PC-3 (cell line): ENCODE results near the gene HIC1. TPM values are rescaled to one million over a fixed set of nuclear protein-coding genes. Genes with fewer than 3 reads are reported as not detected.

ENCODE experiments used
- ATAC-seq: fragments of 200-7000 bp; cut with Tn5 transposase; 2 replicates; pipeline ENCODE4 v1.9.1; 2020; ENCODE audit warnings: mild to moderate bottlenecking, moderate library complexity
- BruUV-seq: library from RNA; stranded (reverse); fragments of 400-500 nt; replicated peaks from 2 replicates; lab custom pipeline; 2021; lab: Mats Ljungman, UMichigan
- CTCF ChIA-PET: fragments of 300-600 bp; sonication (Branson Sonifier 250); formaldehyde crosslinking; loops from one replicate; lab custom pipeline; 2022; ENCODE audit warnings: antibody characterized with exemption; lab: Charles Lee
- POLR2A ChIA-PET: fragments of 300-600 bp; sonication (Branson Sonifier 250); formaldehyde crosslinking; loops from one replicate; lab custom pipeline; 2022; ENCODE audit warnings: antibody characterized with exemption; ENCODE audit not compliant: unreplicated experiment; lab: Charles Lee
- DNase-seq: peaks from one replicate; pipeline ENCODE4 v3.0.0-alpha.2; 2015
- H2AFZ ChIP-seq: fragments of 300-600 bp; sonication (generic); 2 replicates; pipeline ENCODE4 v1.6.0; 2016; ENCODE audit warnings: antibody characterized with exemption, low read length
- H3F3A ChIP-seq: fragments of 300-600 bp; sonication (generic); one replicate; pipeline ENCODE4 v1.6.0; 2017; ENCODE audit warnings: antibody characterized with exemption, low read length, control low read depth, mild to moderate bottlenecking; ENCODE audit not compliant: unreplicated experiment
- H3K27ac ChIP-seq: fragments of 300-600 bp; sonication (generic); 2 replicates; pipeline ENCODE4 v1.5.1; 2016; ENCODE audit warnings: mild to moderate bottlenecking, low read length
- H3K27me3 ChIP-seq: fragments of 300-600 bp; sonication (generic); 2 replicates; pipeline ENCODE4 v1.6.1; 2016; ENCODE audit warnings: low read length, mixed read lengths
- H3K36me3 ChIP-seq: fragments of 300-600 bp; sonication (generic); 2 replicates; pipeline ENCODE4 v1.6.1; 2016; ENCODE audit warnings: low read depth, mixed run types, low read length, mixed read lengths
- H3K4me1 ChIP-seq: fragments of 300-600 bp; sonication (generic); 2 replicates; pipeline ENCODE4 v1.5.1; 2016; ENCODE audit warnings: low read length; ENCODE audit not compliant: insufficient read depth
- H3K4me2 ChIP-seq: fragments of 300-600 bp; sonication (generic); 2 replicates; pipeline ENCODE4 v1.6.0; 2016; ENCODE audit warnings: low read length
- H3K4me3 ChIP-seq: fragments of 300-600 bp; sonication (generic); 2 replicates; pipeline ENCODE4 v1.5.1; 2016; ENCODE audit warnings: mild to moderate bottlenecking, low read length, mixed read lengths
- H3K79me2 ChIP-seq: fragments of 300-600 bp; sonication (generic); 2 replicates; pipeline ENCODE4 v1.6.1; 2017; ENCODE audit warnings: low read length, mixed read lengths
- H3K9ac ChIP-seq: fragments of 300-600 bp; sonication (generic); 2 replicates; pipeline ENCODE4 v1.6.0; 2016; ENCODE audit warnings: mild to moderate bottlenecking, low read length
- H3K9me2 ChIP-seq: fragments of 300-600 bp; sonication (generic); replicated peaks from 2 replicates; pipeline ENCODE4 v1.6.1; 2016; ENCODE audit warnings: mixed run types, low read length, mixed read lengths
- H3K9me3 ChIP-seq: fragments of 300-600 bp; sonication (generic); 2 replicates; pipeline ENCODE4 v1.6.1; 2016; ENCODE audit warnings: low read length, mixed read lengths
- H4K20me1 ChIP-seq: fragments of 300-600 bp; sonication (generic); 2 replicates; pipeline ENCODE4 v1.6.1; 2016; ENCODE audit warnings: low read length, mixed read lengths
- EZH2 ChIP-seq: fragments of 300-600 bp; sonication (generic); IDR thresholded peaks from one replicate; pipeline ENCODE4 v1.6.1; 2017; ENCODE audit warnings: antibody characterized with exemption, mild to moderate bottlenecking, low read length; ENCODE audit not compliant: unreplicated experiment
- EZH2phosphoT487 ChIP-seq: fragments of 300-600 bp; sonication (generic); IDR thresholded peaks from 2 replicates; pipeline ENCODE4 v1.6.1; 2018; ENCODE audit warnings: mild to moderate bottlenecking, antibody characterized with exemption, low read length, borderline replicate concordance
- intact Hi-C: fragments of 100-400 bp; cut with micrococcal nuclease; formaldehyde crosslinking; loops from 2 replicates; pipeline ENCODE4 v1.9.0; 2023
- total RNA-seq: library from RNA; depleted of rRNA; stranded (reverse); fragments of >200 nt; gene quantifications from 2 replicates; pipeline ENCODE4 v1.2.3, GENCODE V29; 2014
- TF ChIP-seq, protein P1 (sequence below): fragments of 300-600 bp; sonication (generic); conservative IDR thresholded peaks from 2 replicates; pipeline ENCODE4 v1.5.1; 2017; ENCODE audit warnings: antibody characterized with exemption, low read depth, mild to moderate bottlenecking, low read length

Gene HIC1
- total RNA-seq, 1 experiment from 2014 or later: 4.4 TPM

DNA sequence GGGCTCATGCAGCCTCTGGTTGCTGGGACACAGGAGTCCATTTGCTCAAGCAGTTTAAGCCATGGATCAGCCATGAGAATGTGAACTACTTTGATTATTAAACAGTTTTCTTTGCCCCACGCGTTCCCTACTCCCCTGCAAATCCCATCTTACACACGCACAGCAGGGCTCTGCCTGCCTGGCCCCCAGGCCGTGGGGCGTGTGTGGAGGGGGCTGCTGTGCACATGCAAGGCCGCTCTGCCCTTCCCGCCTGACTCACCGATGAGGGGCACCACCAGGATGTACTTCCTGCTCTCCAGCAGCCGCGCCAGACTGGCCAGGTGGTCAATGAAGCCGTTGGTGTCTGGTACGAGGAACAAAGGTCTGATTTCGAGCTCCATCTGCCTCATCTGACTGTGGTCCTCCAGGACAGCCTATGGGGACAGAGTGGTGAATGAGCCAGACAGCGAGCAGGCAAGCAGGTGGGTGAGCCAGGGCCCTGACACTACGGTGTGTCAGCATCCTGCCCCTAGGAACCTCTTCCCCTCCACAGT, 13.7 kb downstream of the HIC1 start:
- no peaks in the 10 kb centered on the region for H4K20me1 ChIP-seq
- BruUV-seq: no TSS peak
- peaks cover 29% of the 10 kb centered on the region for H3K4me1 ChIP-seq
- TF ChIP-seq, protein P1, sequence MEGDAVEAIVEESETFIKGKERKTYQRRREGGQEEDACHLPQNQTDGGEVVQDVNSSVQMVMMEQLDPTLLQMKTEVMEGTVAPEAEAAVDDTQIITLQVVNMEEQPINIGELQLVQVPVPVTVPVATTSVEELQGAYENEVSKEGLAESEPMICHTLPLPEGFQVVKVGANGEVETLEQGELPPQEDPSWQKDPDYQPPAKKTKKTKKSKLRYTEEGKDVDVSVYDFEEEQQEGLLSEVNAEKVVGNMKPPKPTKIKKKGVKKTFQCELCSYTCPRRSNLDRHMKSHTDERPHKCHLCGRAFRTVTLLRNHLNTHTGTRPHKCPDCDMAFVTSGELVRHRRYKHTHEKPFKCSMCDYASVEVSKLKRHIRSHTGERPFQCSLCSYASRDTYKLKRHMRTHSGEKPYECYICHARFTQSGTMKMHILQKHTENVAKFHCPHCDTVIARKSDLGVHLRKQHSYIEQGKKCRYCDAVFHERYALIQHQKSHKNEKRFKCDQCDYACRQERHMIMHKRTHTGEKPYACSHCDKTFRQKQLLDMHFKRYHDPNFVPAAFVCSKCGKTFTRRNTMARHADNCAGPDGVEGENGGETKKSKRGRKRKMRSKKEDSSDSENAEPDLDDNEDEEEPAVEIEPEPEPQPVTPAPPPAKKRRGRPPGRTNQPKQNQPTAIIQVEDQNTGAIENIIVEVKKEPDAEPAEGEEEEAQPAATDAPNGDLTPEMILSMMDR: no peak
- TF ChIP-seq EZH2phosphoT487: no peak
- no peak for TF ChIP-seq EZH2
- peak overlapping the region; percentile 39 for H2AFZ ChIP-seq
- ATAC-seq (peak; percentile 91), DNase-seq (peak; percentile 71)
- POLR2A ChIA-PET: interaction anchor here (0.6 to 1.0 kb wide), 2 partner anchors 13 to 18 kb away, joined by 3 read pairs; no protein-coding TSS in a partner anchor
- peak overlapping the region; percentile 7; the same call in 1 of the 2 replicates for H3K4me2 ChIP-seq
- no peaks in the 10 kb centered on the region for H3K79me2 ChIP-seq
- CTCF ChIA-PET: interaction anchor here (1.2 to 1.5 kb wide), 2 partner anchors 9 to 14 kb away, joined by 3 read pairs; partner anchors contain the start of gene HIC1
- H3K4me3 ChIP-seq: no peak overlapping the region
- H3K9me2 ChIP-seq: no peaks in the 10 kb centered on the region
- H3F3A ChIP-seq: no peaks in the 10 kb centered on the region
- H3K9me3 ChIP-seq: no peaks in the 10 kb centered on the region
- H3K36me3 ChIP-seq: no peaks in the 10 kb centered on the region
- peak overlapping the region; percentile 43 for H3K9ac ChIP-seq
- H3K27ac ChIP-seq: peak overlapping the region; percentile 77
- intact Hi-C loops: no loop called here
- no peaks in the 10 kb centered on the region for H3K27me3 ChIP-seq

DNA sequence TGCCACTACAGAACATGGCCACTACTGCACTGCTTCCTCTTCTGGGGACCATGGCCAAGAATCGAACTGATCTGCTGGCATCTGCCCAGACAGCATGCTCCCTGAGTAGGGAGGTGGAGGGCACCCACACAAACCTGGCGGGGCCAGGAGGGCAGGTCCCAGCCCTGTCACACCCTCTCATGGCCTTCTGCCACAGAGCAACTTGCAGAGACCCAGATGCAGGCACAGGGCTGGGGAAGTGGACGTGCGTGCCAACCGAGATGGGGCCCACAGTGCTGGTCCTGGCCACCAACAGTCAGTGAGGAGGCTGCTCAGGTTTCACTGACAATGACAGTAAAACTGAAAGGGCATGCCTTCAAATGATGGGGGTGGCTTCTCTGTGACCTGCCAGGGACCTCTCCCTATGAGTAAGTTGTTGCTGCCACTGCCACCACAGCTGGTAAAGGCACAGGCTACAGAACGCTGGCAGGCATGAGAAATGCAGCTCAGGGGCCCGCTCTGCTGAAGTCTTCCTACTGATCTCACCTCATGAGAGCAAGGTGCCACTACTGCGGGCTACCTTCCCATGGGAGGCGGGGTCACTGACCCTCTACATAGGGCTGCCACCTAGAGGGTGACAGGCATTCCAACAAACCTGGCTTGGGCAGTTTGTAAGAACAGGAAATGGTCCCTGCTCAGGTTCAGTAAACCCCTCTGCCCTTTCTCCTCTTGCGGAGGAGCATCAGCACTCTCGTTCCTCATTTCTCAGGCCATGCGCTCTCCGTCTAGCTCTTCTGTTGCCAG, 15.5 kb downstream of the HIC1 start:
- Histone ChIP-seq H3K9ac (no peak overlapping the region), H3K4me1 (peaks cover 31% of the 10 kb centered on the region), H2AFZ (no peak overlapping the region), H3K4me3 (no peak overlapping the region), H3K79me2 (no peaks in the 10 kb centered on the region), H3K9me2 (no peaks in the 10 kb centered on the region), H3K27me3 (no peaks in the 10 kb centered on the region), H4K20me1 (no peaks in the 10 kb centered on the region), H3K27ac (0 out of 2 replicates have a peak overlapping the region, but pooled peaks have one; percentile 11), H3F3A (no peaks in the 10 kb centered on the region), H3K4me2 (no peak overlapping the region), H3K9me3 (no peaks in the 10 kb centered on the region), H3K36me3 (no peaks in the 10 kb centered on the region)
- no TSS peak for BruUV-seq
- CTCF ChIA-PET: no interaction called here
- intact Hi-C loops: no loop called here
- ATAC-seq: no peak
- DNase-seq: no peak
- POLR2A ChIA-PET: no interaction called here
- TF ChIP-seq EZH2 (no peak), EZH2phosphoT487 (no peak)
- TF ChIP-seq, protein P1: no peak; the same call in 1 of the 2 replicates

DNA sequence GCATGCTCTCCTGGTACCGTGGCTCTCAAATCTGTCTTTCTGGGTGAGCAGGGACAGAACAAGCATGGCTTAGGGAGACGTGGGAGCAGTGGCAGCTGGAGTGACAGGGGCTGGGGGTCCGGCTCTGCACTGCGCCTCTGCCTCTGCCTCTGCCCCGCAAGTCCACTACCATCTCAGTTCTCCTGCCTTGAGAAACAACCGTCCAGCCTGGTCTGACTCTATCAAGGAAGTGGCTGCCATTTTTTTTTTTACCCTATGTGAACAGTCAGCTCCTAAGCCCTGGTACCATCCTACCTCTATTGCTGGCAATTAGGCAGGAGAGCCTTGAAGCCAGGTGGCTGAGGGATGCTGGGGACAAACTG, 16.1 kb downstream of the HIC1 start:
- Histone ChIP-seq H3K27ac (0 out of 2 replicates have a peak overlapping the region, but pooled peaks have one; percentile 11), H3K9me3 (no peaks in the 10 kb centered on the region), H3K4me3 (no peak overlapping the region), H3F3A (no peaks in the 10 kb centered on the region), H3K79me2 (no peaks in the 10 kb centered on the region), H3K36me3 (no peaks in the 10 kb centered on the region), H3K4me1 (peaks cover 37% of the 10 kb centered on the region), H3K9ac (no peak overlapping the region), H2AFZ (no peak overlapping the region), H3K9me2 (no peaks in the 10 kb centered on the region), H3K4me2 (no peak overlapping the region), H3K27me3 (no peaks in the 10 kb centered on the region), H4K20me1 (no peaks in the 10 kb centered on the region)
- no TSS peak for BruUV-seq
- no peak for ATAC-seq
- intact Hi-C loops: no loop called here
- POLR2A ChIA-PET: no interaction called here
- DNase-seq: no peak
- CTCF ChIA-PET: no interaction called here
- TF ChIP-seq, protein P1: no peak
- TF ChIP-seq EZH2phosphoT487: no peak
- no peak for TF ChIP-seq EZH2
